GM18951 (cell line): ENCODE measurements around the gene ZBTB24.

Experiments used
- POLR2A ChIP-seq: IDR thresholded peaks from 4 replicates; pipeline ENCODE4 v1.6.1; 2011; ENCODE audit warnings: mild to moderate bottlenecking; ENCODE audit not compliant: insufficient read length, insufficient read depth; ENCODE audit errors: extremely low read depth
- in situ Hi-C: fragments of 300-500 bp; cut with MboI; formaldehyde crosslinking; loops from one replicate; pipeline ENCODE4 v1.12.0; 2022; ENCODE audit warnings: low sequenced_read_pairs, mixed read lengths, inconsistent platforms; ENCODE audit not compliant: unreplicated experiment

Gene ZBTB24

GRCh38 chr6:109482905-109483734, at the start of gene ZBTB24:
ZBTB24 (minus strand) TSS chr6:109483219; CDS start chr6:109482026, 1,193 bp downstream.
- peak; percentile 80 for TF ChIP-seq POLR2A
- in situ Hi-C loops, result no loop called here

GRCh38 chr6:109531446-109531845, 48.4 kb upstream of the ZBTB24 start:
- no peak for TF ChIP-seq POLR2A
- in situ Hi-C loops, result loop anchor here (25.0 kb wide), 1 partner anchor 856 kb away; no protein-coding TSS in a partner anchor

DNA sequence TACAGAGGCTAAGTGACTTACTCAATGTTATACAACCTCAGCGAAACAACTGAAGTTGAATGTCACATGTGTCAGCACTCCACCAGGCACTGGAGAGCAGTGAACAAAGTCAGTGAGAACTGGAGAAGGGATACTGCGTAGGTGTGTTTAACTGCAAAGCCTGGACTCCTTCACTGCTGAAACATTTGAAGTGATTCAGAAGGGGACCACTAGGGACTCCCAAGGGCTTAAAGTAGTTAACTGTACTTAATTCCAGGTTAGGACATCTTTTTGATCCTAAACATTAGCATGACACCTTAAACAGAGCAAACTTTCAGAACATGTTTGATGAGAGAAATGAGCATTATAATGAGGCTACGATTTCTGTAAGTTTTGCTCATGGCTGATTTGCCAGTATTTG, 45.0 kb upstream of the ZBTB24 start:
- TF ChIP-seq POLR2A, result no peak
- in situ Hi-C loops, result loop anchor here (10.0 to 25.0 kb wide), 2 partner anchors 507 to 859 kb away; no protein-coding TSS in a partner anchor

DNA sequence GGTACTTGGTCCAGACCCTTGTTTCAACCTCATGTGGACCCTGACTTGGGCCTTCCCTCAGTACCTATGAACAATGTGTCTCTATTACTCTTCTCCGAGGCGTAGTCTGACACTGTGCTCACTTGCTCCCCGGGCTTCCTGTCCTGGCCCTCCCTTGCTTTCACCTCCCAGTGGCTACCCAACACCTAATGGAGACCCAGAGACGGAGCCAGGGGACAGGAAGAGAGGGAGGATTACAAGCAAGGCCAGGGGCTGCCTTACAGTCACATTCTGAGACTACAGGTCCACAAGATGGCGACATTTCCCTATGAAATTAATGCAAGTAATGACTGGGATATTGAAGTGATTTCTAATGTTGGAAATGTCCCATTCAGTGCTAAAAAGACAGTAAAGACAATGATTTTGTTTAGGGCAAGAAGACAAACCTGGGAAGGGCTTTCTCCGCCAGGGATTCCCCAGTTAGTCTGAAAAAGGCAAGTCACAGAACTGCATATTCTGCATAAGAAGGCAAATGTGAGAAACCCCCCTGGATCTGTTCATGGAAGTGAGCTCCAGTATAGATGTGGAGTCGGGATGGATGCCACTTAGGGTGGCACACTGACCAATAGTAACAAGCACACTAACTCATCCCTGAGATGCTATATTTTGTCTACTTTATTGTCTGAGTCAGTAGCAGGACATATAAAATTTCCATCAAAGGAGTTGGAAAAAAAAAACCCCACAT, 44.0 kb upstream of the ZBTB24 start:
- TF ChIP-seq POLR2A, result no peak
- in situ Hi-C loops, result loop anchor here (10.0 to 25.0 kb wide), 2 partner anchors 508 to 860 kb away; no protein-coding TSS in a partner anchor

GRCh38 chr6:109524129-109524528, 41.1 kb upstream of the ZBTB24 start:
- TF ChIP-seq POLR2A, result no peak
- in situ Hi-C loops, result loop anchor here (10.0 kb wide), 1 partner anchor 511 kb away; no protein-coding TSS in a partner anchor

DNA sequence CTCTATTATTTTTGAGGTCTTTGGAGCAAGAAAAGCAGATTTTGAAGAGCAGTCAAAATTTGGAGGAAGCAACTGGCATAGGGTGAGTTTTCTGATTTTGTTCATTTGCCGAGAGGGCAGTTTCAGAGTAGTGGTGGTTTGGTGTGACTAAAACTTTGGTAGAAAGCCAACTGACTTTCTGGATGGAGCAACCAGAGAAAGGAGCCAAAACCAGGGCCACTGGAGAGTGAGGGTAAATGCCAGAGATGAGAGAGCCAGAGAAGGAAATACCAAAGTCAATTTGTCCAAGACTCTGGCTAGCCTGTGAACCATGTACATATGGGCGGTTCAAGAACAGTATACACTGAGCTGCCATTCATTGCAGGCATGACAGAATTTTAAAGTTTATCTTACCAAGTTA, 40.5 kb upstream of the ZBTB24 start:
- in situ Hi-C loops, result loop anchor here (10.0 kb wide), 1 partner anchor 511 kb away; no protein-coding TSS in a partner anchor

DNA sequence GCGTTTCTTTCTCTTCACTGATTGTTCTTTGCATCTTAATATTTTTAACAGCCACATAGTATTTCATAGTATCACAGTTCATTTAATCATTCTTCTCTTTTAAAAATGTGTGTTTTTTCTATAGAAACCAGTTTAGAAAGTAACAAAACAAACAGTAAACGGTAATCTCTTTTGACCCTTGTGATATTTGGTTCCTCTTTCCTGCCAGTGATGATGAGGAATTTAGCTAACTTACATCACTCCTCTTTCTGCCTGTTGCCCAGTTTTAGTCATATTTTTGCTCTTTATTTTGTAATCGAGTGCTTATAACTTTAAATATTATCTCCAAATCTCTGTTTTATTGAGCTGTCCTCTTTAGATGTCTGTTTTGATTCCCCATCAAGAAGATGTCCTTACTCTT, 38.1 kb upstream of the ZBTB24 start:
- in situ Hi-C loops, result loop anchor here (10.0 kb wide), 1 partner anchor 514 kb away; no protein-coding TSS in a partner anchor
- TF ChIP-seq POLR2A, result no peak

More for the DNA sequence above, 40.5 kb upstream of the ZBTB24 start:
- no peak for TF ChIP-seq POLR2A

DNA sequence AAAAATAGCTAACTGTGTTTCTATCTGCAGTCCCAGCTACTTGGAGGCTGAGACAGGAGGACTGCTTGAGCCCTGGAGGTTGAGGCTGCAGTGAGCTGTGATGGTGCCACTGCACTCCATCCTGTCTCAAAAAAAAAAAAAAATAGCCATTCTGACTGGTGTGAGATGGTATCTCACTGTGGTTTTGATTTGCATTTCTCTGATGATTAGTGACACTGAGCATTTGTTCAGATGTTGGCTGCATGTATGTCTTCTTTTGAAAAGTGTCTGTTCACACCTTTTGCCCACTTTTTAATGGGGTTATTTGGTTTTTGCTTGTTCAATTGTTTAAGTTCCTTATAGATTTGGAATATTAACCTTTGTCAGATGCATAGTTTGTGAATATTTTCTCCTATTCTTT, 36.6 kb upstream of the ZBTB24 start:
- in situ Hi-C loops, result loop anchor here (10.0 kb wide), 1 partner anchor 515 kb away; no protein-coding TSS in a partner anchor

DNA sequence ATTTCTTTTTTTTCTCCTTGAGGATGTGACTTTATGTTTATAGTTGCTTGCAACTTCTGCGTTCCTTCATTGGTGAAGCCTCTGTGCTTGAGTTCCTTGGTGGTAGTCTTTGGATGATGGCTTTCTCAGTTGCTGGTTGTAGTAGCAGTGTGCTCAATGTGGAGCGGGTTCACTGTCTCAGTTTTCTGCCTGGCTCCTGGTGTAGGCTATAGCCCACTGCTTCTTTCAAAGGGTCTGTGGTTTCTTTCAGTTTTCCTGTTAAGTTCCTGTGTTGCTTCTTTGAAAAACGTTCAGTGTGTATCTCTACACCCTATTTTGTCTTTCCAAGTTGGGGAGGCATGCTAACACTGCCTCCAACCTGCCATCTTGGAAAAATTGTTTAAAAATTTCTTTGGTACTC, 33.9 kb upstream of the ZBTB24 start:
- TF ChIP-seq POLR2A, result no peak
- in situ Hi-C loops, result no loop called here

DNA sequence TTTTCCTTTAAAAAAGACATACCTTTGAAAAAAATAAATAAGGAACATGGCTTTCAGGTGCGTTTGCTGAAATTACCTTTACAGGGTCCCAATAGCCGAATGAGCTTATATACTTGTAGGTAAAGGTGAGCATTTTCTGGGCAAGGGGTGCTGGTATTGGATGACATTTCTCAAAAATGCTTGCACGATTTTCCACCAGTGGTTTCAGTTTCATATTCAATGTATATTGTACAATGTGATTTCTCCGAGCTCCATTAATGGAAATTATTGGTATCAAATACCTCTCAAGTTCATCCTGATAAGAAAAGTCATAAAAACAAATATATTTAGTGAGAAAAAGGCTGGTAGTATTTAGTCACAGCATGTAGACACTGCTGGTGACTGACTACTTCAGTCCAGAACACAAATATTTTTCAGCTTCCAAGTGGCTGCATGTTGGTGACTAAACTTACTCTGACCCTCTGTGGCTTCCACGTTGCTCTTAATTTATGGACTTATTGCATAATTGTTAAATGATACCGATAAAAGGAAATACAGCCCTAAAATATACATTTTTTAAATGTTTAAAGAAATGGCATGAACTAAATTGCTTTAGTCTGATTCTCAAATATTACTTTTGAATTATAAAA, 32.9 kb upstream of the ZBTB24 start:
- in situ Hi-C loops, result no loop called here
- no peak for TF ChIP-seq POLR2A

DNA sequence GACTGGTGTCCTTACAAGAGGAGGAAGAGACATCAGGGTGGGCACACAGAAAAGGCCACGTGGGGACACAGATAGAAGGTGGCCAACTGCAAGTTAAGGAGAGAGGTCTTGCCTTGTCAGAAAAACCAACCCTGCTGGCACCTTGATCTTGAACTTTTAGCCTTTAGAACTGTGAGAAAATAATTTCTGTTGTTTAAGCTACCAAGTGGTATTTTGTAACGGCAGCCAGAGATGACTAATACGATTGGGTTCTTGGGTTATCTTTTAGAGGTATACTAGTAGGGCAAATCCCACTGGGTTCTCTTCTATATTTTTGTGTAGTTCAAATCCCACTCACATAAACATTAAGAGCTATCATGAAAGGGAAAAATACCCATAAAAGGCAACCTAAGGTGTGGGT, 31.9 kb upstream of the ZBTB24 start:
- TF ChIP-seq POLR2A, result no peak
- in situ Hi-C loops, result no loop called here

DNA sequence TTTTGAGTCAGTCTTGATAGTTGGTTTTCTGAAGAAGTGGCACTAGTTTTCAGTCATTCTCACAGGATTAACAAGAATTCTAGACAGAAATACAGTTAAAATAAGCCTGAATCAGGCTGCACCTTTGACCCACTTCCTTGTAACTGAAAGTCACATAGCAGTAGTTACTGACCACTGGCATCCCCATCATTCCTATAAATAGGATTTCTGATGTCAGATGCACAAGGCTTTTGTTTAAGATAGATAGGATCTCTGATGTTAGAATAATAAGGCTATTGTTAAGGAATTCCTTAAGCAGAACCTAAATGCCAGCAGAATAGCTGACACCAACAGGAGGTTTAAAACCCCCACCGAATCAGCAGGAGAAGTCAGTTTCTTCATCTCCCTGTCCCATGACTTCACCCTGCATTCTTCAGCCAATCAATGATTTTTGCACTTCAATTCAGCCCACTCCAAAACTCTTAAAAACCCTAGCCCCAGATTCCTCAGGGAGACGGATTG, 30.6 kb upstream of the ZBTB24 start:
- in situ Hi-C loops, result no loop called here
- TF ChIP-seq POLR2A, result no peak

DNA sequence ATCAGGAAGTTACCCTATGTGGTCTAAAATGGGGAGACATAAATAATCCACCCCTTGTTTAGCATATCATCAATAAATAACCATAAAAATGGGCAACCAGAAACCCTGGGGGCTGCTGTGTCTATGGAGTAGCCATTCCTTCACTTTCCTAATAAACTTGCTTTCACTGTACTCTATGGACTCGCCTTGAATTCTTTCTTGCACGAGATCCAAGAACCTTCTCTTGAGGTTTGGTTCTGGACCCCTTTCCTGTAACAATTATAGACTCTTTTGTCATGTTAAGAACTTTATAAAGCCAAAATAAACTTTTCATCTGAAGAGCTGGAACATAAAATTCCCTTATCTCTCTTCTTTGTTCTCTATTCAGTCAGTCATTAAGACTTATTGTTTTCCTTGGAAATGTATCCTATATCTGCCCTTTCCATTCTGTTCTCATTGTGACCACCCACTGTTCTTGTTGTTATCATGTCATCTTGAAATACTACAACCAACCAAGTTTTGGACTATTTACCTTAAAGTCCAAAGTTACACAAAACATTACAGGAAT, 29.3 kb upstream of the ZBTB24 start:
- no peak for TF ChIP-seq POLR2A
- in situ Hi-C loops, result no loop called here
